ENCODE measurements around the gene R3HCC1L.
"Not testable (repeated sequence)": the region's sequence is repeated elsewhere in the genome, so short reads cannot be mapped to it uniquely, and the experiment has no call there.

GRCh38 chr10:98182351-98182915 lies 48.0 kb downstream of the R3HCC1L start:
- not testable (repeated sequence) for TF ChIP-seq CTCF, POLR2A (IDR thresholded peaks at IDR 0.05)

Data from body of pancreas (tissue), 4 donors.